Glutamatergic neuron (in vitro differentiated cells): ENCODE results near the gene PPCDC. TPM values are rescaled to one million over a fixed set of nuclear protein-coding genes. Genes with fewer than 3 reads are reported as not detected.

Experiments used
- DNase-seq: peaks from one replicate; pipeline ENCODE4 v3.0.0; 2022
- H3K27ac Mint-ChIP-seq: one replicate; pipeline ENCODE4 v1.8.0; 2020; ENCODE audit warnings: mild to moderate bottlenecking, mixed read lengths, inconsistent platforms; ENCODE audit not compliant: unreplicated experiment
- H3K27me3 Mint-ChIP-seq: one replicate; pipeline ENCODE4 v1.8.0; 2020; ENCODE audit warnings: mild to moderate bottlenecking, moderate library complexity, mixed read lengths, inconsistent platforms; ENCODE audit not compliant: unreplicated experiment
- H3K36me3 Mint-ChIP-seq: one replicate; pipeline ENCODE4 v1.8.0; 2020; ENCODE audit warnings: mild to moderate bottlenecking, mixed read lengths, inconsistent platforms; ENCODE audit not compliant: unreplicated experiment
- H3K4me1 Mint-ChIP-seq: one replicate; pipeline ENCODE4 v1.8.0; 2020; ENCODE audit warnings: mild to moderate bottlenecking, low read depth, mixed read lengths, inconsistent platforms; ENCODE audit not compliant: unreplicated experiment
- H3K4me3 Mint-ChIP-seq: one replicate; pipeline ENCODE4 v1.8.0; 2020; ENCODE audit warnings: mild to moderate bottlenecking, mixed read lengths, inconsistent platforms; ENCODE audit not compliant: unreplicated experiment
- H3K9me3 Mint-ChIP-seq: one replicate; pipeline ENCODE4 v1.8.0; 2020; ENCODE audit warnings: mild to moderate bottlenecking, moderate library complexity, mixed read lengths, inconsistent platforms; ENCODE audit not compliant: unreplicated experiment
- total RNA-seq: library from RNA; stranded (reverse); fragmentation: NEBNext Ultra II Directional; extraction: Animal tissue kit (Norgen Biotek cat#: 25700); gene quantifications from one replicate; pipeline ENCODE4 v1.2.1, GENCODE V29; 2021; ENCODE audit not compliant: unreplicated experiment
- TF ChIP-seq, protein P1 (sequence below): fragments of 200-600 bp; sonication (generic); IDR thresholded peaks from one replicate; pipeline ENCODE4 v1.5.0; 2021; ENCODE audit not compliant: partially characterized antibody, unreplicated experiment

The PPCDC gene
- total RNA-seq, 1 donor from 2014 or later = 12.7 TPM

DNA sequence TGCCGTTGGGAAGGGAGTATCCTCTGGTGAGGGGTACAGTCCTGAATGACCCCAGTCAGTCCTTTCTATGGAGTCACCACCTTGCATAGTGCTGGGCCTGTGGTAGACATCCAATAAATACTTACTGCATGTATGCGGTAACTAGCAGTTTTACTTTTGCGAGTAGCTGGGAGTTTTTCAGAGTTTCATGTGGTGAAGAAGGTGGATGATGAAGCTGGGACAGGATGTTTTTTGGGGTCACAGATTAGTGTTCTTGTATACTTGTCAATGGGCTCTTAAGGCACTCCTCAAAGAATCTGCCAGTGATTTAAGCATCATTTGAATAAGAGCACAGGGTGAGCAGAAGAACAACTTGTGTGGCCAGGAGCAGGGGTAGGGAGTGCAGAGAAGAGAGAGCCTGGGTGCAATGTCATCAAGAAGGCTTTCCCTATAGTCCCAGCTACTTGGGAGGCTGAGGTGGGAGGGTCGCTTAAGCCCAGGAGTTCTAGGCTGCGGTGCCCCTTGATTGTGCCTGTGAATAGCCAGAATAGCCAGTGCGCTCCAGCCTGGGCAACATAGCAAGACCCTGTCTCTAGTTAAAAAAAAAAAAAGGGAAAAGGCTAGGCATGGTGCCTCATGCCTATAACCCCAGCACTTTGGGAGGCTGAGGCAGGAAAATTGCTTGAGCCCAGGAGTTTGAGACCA is 22.1 kb downstream of the PPCDC start:
- TF ChIP-seq, protein P1, sequence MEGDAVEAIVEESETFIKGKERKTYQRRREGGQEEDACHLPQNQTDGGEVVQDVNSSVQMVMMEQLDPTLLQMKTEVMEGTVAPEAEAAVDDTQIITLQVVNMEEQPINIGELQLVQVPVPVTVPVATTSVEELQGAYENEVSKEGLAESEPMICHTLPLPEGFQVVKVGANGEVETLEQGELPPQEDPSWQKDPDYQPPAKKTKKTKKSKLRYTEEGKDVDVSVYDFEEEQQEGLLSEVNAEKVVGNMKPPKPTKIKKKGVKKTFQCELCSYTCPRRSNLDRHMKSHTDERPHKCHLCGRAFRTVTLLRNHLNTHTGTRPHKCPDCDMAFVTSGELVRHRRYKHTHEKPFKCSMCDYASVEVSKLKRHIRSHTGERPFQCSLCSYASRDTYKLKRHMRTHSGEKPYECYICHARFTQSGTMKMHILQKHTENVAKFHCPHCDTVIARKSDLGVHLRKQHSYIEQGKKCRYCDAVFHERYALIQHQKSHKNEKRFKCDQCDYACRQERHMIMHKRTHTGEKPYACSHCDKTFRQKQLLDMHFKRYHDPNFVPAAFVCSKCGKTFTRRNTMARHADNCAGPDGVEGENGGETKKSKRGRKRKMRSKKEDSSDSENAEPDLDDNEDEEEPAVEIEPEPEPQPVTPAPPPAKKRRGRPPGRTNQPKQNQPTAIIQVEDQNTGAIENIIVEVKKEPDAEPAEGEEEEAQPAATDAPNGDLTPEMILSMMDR = no peak
- H3K36me3 Mint-ChIP-seq = no peaks in the 10 kb centered on the region
- H3K27me3 Mint-ChIP-seq = peaks cover 8% of the 10 kb centered on the region

DNA sequence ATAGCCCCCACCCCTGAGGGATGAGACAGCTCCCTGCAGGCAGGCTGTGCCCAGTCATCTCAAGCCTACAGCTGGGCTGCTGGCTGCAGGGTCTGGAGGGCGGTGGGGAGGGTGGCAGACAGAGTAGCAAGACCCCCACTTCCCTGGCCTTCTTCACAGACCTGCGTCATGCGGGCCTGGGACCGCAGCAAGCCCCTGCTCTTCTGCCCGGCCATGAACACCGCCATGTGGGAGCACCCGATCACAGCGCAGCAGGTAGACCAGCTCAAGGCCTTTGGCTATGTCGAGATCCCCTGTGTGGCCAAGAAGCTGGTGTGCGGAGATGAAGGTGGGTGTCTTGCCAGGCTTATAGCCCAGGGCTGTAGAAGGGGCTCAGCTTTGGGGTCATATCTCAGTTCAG is 25.0 kb downstream of the PPCDC start:
- Mint-ChIP-seq H3K4me1 (peaks cover 15% of the 10 kb centered on the region), H3K27ac (no peak overlapping the region), H3K9me3 (peaks cover 8% of the 10 kb centered on the region), H3K27me3 (peaks cover 8% of the 10 kb centered on the region), H3K4me3 (no peak overlapping the region), H3K36me3 (no peaks in the 10 kb centered on the region)
- DNase-seq = no peak
- TF ChIP-seq, protein P1 = no peak

More for the DNA sequence above, 22.1 kb downstream of the PPCDC start:
- H3K27ac Mint-ChIP-seq = no peak overlapping the region
- no peak overlapping the region for H3K4me3 Mint-ChIP-seq
- no peak for DNase-seq
- H3K4me1 Mint-ChIP-seq = peaks cover 8% of the 10 kb centered on the region
- peaks cover 5% of the 10 kb centered on the region for H3K9me3 Mint-ChIP-seq

DNA sequence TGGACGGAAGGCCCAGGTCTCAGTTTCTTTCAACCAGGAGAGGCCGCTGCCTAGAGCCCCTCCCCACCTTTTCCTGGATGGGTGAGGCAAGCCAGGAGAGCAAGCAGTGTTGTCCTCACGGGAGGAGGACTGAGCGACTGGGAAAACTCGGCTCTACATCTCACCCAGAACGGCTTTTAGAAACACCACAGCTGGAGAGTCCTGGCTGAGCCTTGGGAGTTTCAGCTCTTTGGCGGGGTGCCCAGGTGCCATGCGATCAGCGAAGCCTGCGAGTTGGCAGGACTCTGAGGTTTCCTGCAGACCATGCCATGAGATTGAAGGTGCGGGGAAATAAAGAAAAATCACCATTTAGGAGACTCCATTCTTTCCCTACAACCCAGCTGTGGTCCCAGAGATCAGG is 26.0 kb downstream of the PPCDC start:
- Mint-ChIP-seq H3K4me3 (no peak overlapping the region), H3K4me1 (peaks cover 15% of the 10 kb centered on the region), H3K36me3 (no peaks in the 10 kb centered on the region), H3K27me3 (peaks cover 8% of the 10 kb centered on the region), H3K9me3 (peaks cover 8% of the 10 kb centered on the region), H3K27ac (no peak overlapping the region)
- TF ChIP-seq, protein P1 = no peak
- DNase-seq = no peak

DNA sequence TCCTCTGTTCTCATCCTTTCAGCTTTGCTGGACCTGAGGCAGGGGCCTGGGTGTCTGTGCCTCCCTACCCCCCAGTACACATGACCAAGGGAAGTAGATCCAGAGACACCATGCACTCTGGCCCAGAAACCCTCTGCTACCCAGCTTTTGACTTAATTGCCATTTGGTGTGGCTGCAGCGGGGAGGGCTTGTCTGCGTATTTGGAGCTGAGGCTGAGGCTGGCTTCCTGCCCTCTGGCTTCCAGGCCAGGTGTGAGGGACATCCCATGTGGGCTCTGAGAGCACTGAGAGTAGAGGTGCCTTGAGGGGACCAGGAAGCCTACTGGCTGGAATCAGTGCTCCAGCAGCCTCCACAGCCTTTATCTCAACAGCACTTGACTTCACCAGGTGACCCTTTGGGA is 26.9 kb downstream of the PPCDC start:
- Mint-ChIP-seq H3K4me3 (no peak overlapping the region), H3K27me3 (peaks cover 8% of the 10 kb centered on the region), H3K36me3 (no peaks in the 10 kb centered on the region), H3K4me1 (peaks cover 15% of the 10 kb centered on the region), H3K9me3 (peaks cover 7% of the 10 kb centered on the region), H3K27ac (no peak overlapping the region)
- TF ChIP-seq, protein P1 = no peak
- no peak for DNase-seq

DNA sequence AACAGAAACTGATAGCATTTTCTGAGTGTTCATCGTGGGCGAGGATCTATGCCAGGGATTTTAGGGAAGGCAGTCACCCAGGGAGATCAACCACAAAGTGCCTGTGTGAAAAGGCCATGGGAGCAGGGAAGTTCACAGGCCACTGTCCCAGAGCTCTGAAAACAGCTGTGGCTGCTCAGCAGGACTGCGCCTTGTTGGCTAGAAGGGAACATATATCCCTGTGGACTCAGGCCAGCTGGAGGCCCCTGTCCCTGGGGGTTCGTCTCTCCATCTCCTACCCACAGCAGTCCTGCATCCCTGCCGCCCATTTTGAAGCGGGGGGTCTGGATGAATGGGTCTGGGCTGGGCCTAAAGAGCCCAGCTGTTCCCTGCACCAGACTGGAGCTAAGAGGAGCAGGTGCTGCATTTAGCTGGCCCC is 27.8 kb downstream of the PPCDC start:
- peak overlapping the region; percentile 93 for H3K27ac Mint-ChIP-seq
- DNase-seq = peak; percentile 55
- peaks cover 14% of the 10 kb centered on the region for H3K4me1 Mint-ChIP-seq
- TF ChIP-seq, protein P1 = no peak
- peaks cover 6% of the 10 kb centered on the region for H3K9me3 Mint-ChIP-seq
- peak overlapping the region; percentile 63 for H3K4me3 Mint-ChIP-seq
- peaks cover 7% of the 10 kb centered on the region for H3K27me3 Mint-ChIP-seq
- peaks cover 4% of the 10 kb centered on the region for H3K36me3 Mint-ChIP-seq
